Astrocyte (in vitro differentiated cells and primary cell): ENCODE measurements around the gene MRPL42. TPM values are rescaled to one million over a fixed set of nuclear protein-coding genes. Genes with fewer than 3 reads are reported as not detected.

Experiments used
- DNase-seq: peaks from one replicate; pipeline ENCODE4 v3.0.0-alpha.2; 2010; ENCODE audit warnings: low read depth
- FAIRE-seq: peaks from 2 replicates; lab custom pipeline; 2011; peaks lifted over from hg19 to GRCh38; lab: Jason Lieb, UNC
- H2AFZ ChIP-seq: 2 replicates; pipeline ENCODE4 v1.6.0; 2012; ENCODE audit warnings: low read depth, low read length, inconsistent platforms
- H3K27ac ChIP-seq: 2 replicates; pipeline ENCODE4 v1.5.1; 2011; ENCODE audit warnings: low read depth, low read length, inconsistent platforms
- H3K27me3 ChIP-seq: 2 replicates; pipeline ENCODE4 v1.6.0; 2011; ENCODE audit warnings: low read length, inconsistent platforms; ENCODE audit not compliant: insufficient read depth
- H3K36me3 ChIP-seq: 2 replicates; pipeline ENCODE4 v1.5.1; 2011; ENCODE audit warnings: low read length, inconsistent platforms; ENCODE audit not compliant: insufficient read depth
- H3K4me1 ChIP-seq: 2 replicates; pipeline ENCODE4 v1.5.1; 2011; ENCODE audit warnings: low read length, inconsistent platforms; ENCODE audit not compliant: insufficient read depth
- H3K4me2 ChIP-seq: 2 replicates; pipeline ENCODE4 v1.6.0; 2012; ENCODE audit warnings: low read length, inconsistent platforms
- H3K4me3 ChIP-seq: 2 replicates; pipeline ENCODE4 v1.5.1; 2011; ENCODE audit warnings: low read depth, mild to moderate bottlenecking, low read length, inconsistent platforms; ENCODE audit not compliant: insufficient read depth
- H3K79me2 ChIP-seq: 2 replicates; pipeline ENCODE4 v1.6.0; 2012; ENCODE audit warnings: mild to moderate bottlenecking, low read length, inconsistent platforms; ENCODE audit not compliant: insufficient read depth
- H3K9ac ChIP-seq: 2 replicates; pipeline ENCODE4 v1.6.0; 2012; ENCODE audit warnings: mild to moderate bottlenecking, low read length, inconsistent platforms
- H3K9me3 ChIP-seq: 2 replicates; pipeline ENCODE4 v1.5.1; 2012; ENCODE audit warnings: low read depth, mild to moderate bottlenecking, low read length, inconsistent platforms; ENCODE audit not compliant: insufficient read depth
- H4K20me1 ChIP-seq: 2 replicates; pipeline ENCODE4 v1.6.0; 2012; ENCODE audit warnings: low read length, inconsistent platforms; ENCODE audit not compliant: insufficient read depth
- H3K27ac Mint-ChIP-seq: one replicate; pipeline ENCODE4 v1.8.0; 2021; ENCODE audit warnings: mild to moderate bottlenecking, mixed read lengths; ENCODE audit not compliant: unreplicated experiment
- H3K27me3 Mint-ChIP-seq: one replicate; pipeline ENCODE4 v1.8.0; 2021; ENCODE audit warnings: low read depth, mixed read lengths; ENCODE audit not compliant: unreplicated experiment
- H3K36me3 Mint-ChIP-seq: one replicate; pipeline ENCODE4 v1.8.0; 2021; ENCODE audit warnings: low read depth, mixed read lengths; ENCODE audit not compliant: unreplicated experiment
- H3K4me1 Mint-ChIP-seq: one replicate; pipeline ENCODE4 v1.8.0; 2021; ENCODE audit warnings: low read depth, mixed read lengths; ENCODE audit not compliant: unreplicated experiment
- H3K4me3 Mint-ChIP-seq: one replicate; pipeline ENCODE4 v1.8.0; 2021; ENCODE audit warnings: mild to moderate bottlenecking, moderate library complexity, mixed read lengths; ENCODE audit not compliant: unreplicated experiment
- H3K9me3 Mint-ChIP-seq: one replicate; pipeline ENCODE4 v1.8.0; 2021; ENCODE audit warnings: mild to moderate bottlenecking, mixed read lengths; ENCODE audit not compliant: unreplicated experiment
- EZH2 ChIP-seq: IDR thresholded peaks from 2 replicates; pipeline ENCODE4 v1.6.1; 2012; ENCODE audit warnings: mild to moderate bottlenecking, low read length, inconsistent platforms; ENCODE audit not compliant: insufficient read depth
- total RNA-seq: library from RNA; stranded (reverse); gene quantifications from 2 replicates; pipeline ENCODE4 v1.2.1, GENCODE V29; 2021
- TF ChIP-seq, protein P1 (sequence below): IDR thresholded peaks from 2 replicates; pipeline ENCODE4 v1.5.1; 2011; ENCODE audit warnings: low read depth, mild to moderate bottlenecking, inconsistent platforms, low read length, moderate library complexity; ENCODE audit not compliant: insufficient read depth

The MRPL42 gene
- total RNA-seq, 1 donor from 2014 or later, result 65.6 TPM

DNA sequence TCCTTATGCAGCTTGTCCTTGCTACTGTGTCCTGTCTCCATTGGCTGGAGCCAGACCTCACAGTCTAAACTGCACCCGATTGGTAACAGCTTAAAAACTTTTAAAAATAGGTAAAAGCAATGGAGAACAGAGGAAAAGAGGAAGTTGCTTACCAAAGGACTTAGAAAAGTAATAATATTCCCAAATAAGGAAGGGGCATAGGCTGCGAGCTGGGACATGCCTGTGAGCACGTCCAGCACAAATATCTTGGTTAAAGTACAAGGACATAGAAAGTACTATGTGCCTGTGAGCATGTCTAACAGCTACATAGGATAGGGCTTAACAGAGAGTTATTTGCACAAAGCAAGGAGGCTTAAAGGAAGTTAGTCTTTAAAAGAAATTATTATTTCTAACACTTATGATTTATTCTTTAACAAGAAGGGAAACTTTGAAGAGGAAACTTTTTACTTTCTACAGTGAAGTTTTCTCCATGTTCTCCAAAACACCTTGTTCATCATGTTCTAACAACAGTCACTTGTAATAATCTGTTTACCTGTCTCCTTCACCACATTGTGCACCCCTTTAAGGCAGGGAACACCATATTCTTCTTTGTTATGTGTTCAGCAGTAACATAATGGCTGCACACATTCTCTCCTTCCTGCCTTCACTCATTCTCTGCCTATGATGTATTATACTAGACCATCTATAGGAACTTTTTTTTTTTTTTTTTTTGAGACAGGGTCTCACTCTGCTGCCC, 15.7 kb upstream of the MRPL42 start:
- TF ChIP-seq, protein P1, sequence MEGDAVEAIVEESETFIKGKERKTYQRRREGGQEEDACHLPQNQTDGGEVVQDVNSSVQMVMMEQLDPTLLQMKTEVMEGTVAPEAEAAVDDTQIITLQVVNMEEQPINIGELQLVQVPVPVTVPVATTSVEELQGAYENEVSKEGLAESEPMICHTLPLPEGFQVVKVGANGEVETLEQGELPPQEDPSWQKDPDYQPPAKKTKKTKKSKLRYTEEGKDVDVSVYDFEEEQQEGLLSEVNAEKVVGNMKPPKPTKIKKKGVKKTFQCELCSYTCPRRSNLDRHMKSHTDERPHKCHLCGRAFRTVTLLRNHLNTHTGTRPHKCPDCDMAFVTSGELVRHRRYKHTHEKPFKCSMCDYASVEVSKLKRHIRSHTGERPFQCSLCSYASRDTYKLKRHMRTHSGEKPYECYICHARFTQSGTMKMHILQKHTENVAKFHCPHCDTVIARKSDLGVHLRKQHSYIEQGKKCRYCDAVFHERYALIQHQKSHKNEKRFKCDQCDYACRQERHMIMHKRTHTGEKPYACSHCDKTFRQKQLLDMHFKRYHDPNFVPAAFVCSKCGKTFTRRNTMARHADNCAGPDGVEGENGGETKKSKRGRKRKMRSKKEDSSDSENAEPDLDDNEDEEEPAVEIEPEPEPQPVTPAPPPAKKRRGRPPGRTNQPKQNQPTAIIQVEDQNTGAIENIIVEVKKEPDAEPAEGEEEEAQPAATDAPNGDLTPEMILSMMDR, result no peak
- TF ChIP-seq EZH2, result no peak
- no peak for FAIRE-seq

DNA sequence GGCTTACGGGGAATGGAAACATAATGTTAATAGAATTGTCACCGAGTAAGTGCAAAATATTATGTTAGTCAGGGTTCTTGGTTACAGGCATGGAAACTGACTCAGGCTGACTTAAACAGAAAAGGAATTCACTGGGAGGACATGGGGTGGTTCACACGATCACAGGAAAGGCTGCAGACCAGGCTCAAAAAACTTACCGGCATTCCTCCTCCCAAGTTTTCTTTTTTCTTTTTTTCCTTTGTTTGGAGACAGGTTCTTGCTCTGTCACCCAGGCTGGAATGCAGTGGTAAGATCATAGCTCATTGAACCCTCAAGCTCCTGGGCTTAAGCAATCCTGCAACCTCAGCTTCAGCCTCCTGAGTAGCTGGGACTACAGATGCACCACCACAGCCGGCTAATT, 13.7 kb upstream of the MRPL42 start:
- Mint-ChIP-seq H3K4me3 (no peak overlapping the region), H3K27ac (peak overlapping the region; percentile 72), H3K36me3 (no peaks in the 10 kb centered on the region), H3K27me3 (no peaks in the 10 kb centered on the region), H3K4me1 (peaks cover 9% of the 10 kb centered on the region), H3K9me3 (no peaks in the 10 kb centered on the region)
- H4K20me1 ChIP-seq, result no peaks in the 10 kb centered on the region
- H2AFZ ChIP-seq, result peak overlapping the region; percentile 23
- TF ChIP-seq, protein P1, result no peak
- no peak for TF ChIP-seq EZH2
- H3K27me3 ChIP-seq, result no peaks in the 10 kb centered on the region
- H3K4me2 ChIP-seq, result peak overlapping the region; percentile 60
- H3K9me3 ChIP-seq, result no peaks in the 10 kb centered on the region
- H3K79me2 ChIP-seq, result no peaks in the 10 kb centered on the region
- H3K27ac ChIP-seq, result peak overlapping the region; percentile 50
- H3K4me1 ChIP-seq, result peaks cover 4% of the 10 kb centered on the region
- no peaks in the 10 kb centered on the region for H3K36me3 ChIP-seq
- FAIRE-seq (no peak), DNase-seq (peak; percentile 67)
- H3K9ac ChIP-seq, result peak overlapping the region; percentile 54
- peak overlapping the region; percentile 22 for H3K4me3 ChIP-seq

More for the DNA sequence above, 15.7 kb upstream of the MRPL42 start:
- H3K9me3 Mint-ChIP-seq, result no peaks in the 10 kb centered on the region
- Histone ChIP-seq H3K27me3 (no peaks in the 10 kb centered on the region), H3K36me3 (no peaks in the 10 kb centered on the region), H3K4me2 (no peak overlapping the region), H3K4me3 (no peak overlapping the region), H3K4me1 (peaks cover 4% of the 10 kb centered on the region), H3K79me2 (no peaks in the 10 kb centered on the region), H4K20me1 (no peaks in the 10 kb centered on the region), H2AFZ (no peak overlapping the region), H3K9me3 (no peaks in the 10 kb centered on the region), H3K9ac (no peak overlapping the region), H3K27ac (no peak overlapping the region)
- no peaks in the 10 kb centered on the region for H3K27me3 Mint-ChIP-seq
- H3K4me3 Mint-ChIP-seq, result no peak overlapping the region
- H3K36me3 Mint-ChIP-seq, result no peaks in the 10 kb centered on the region
- peaks cover 14% of the 10 kb centered on the region for H3K4me1 Mint-ChIP-seq
- DNase-seq, result no peak
- H3K27ac Mint-ChIP-seq, result no peak overlapping the region

DNA sequence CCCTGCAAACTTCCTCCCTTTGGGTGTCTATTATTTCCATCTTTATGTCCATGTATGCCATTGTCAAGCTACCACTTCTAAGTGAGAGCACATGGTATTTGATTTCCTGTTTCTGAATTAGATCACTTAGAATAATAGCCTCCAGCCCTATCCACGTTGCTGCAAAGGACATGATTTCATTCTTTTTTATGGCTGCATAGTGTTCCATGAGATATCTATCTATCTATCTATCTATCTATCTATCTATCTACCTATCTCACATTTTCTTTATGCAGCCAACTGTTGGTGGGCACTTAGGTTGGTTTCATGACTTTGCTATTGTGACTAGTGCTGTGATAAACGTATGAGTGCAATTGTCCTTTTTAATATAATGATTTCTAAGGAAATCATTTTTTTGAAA, 11.2 kb upstream of the MRPL42 start:
- Mint-ChIP-seq H3K27me3 (no peaks in the 10 kb centered on the region), H3K27ac (no peak overlapping the region), H3K36me3 (no peaks in the 10 kb centered on the region), H3K4me1 (peaks cover 9% of the 10 kb centered on the region), H3K4me3 (no peak overlapping the region), H3K9me3 (no peaks in the 10 kb centered on the region)
- Histone ChIP-seq H3K4me2 (no peak overlapping the region), H3K9ac (no peak overlapping the region), H2AFZ (no peak overlapping the region), H3K27ac (no peak overlapping the region), H3K79me2 (no peaks in the 10 kb centered on the region), H3K4me1 (peaks cover 4% of the 10 kb centered on the region), H3K9me3 (no peaks in the 10 kb centered on the region), H3K27me3 (no peaks in the 10 kb centered on the region), H3K4me3 (no peak overlapping the region), H4K20me1 (no peaks in the 10 kb centered on the region), H3K36me3 (no peaks in the 10 kb centered on the region)
- TF ChIP-seq, protein P1, result no peak
- TF ChIP-seq EZH2, result no peak
- no peak for FAIRE-seq
- no peak for DNase-seq
